ENCODE data around the gene FBN2.

DNA sequence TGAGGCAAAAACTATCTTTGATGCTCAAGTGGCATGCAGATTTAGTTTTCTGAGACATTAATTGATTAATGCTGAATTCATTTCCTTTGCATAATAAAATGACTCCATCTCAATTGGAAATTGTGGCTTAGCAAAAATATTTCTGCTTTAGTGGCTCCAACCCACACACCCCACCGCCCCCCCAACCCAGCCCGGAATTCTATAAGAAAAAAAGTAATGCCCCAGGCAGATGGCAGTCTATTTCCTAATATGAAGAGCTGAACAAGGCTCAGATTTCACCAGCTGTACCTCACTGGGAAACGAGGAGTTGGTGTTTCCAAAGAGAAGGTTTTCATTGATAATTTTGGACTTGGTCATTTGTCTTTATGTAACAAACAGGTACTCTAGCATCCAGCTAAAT is 182.1 kb downstream of the FBN2 start:
- TF ChIP-seq, protein P1, sequence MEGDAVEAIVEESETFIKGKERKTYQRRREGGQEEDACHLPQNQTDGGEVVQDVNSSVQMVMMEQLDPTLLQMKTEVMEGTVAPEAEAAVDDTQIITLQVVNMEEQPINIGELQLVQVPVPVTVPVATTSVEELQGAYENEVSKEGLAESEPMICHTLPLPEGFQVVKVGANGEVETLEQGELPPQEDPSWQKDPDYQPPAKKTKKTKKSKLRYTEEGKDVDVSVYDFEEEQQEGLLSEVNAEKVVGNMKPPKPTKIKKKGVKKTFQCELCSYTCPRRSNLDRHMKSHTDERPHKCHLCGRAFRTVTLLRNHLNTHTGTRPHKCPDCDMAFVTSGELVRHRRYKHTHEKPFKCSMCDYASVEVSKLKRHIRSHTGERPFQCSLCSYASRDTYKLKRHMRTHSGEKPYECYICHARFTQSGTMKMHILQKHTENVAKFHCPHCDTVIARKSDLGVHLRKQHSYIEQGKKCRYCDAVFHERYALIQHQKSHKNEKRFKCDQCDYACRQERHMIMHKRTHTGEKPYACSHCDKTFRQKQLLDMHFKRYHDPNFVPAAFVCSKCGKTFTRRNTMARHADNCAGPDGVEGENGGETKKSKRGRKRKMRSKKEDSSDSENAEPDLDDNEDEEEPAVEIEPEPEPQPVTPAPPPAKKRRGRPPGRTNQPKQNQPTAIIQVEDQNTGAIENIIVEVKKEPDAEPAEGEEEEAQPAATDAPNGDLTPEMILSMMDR (IDR thresholded peaks at IDR 0.05): no peak
- TF ChIP-seq EP300 (IDR thresholded peaks at IDR 0.05): no peak

Measured in esophagus muscularis mucosa (tissue), 3 donors.